GM12878 (cell line): Measurements from ENCODE around the gene VEGFB. TPM values are rescaled to one million over a fixed set of nuclear protein-coding genes. Genes with fewer than 3 reads are reported as not detected.
A peak's percentile ranks its signal among the peaks of the same experiment; 100 is the strongest.

Source experiments
- ATF7 ChIP-seq: fragments of 450-650 bp; IDR thresholded peaks from 2 replicates; pipeline ENCODE4 v1.6.1; 2016; ENCODE audit warnings: low read depth, mild to moderate bottlenecking
- BACH1 ChIP-seq: fragments of 450-650 bp; IDR thresholded peaks from 2 replicates; pipeline ENCODE4 v1.6.1; 2017; ENCODE audit warnings: mild to moderate bottlenecking, borderline replicate concordance
- CBX3 ChIP-seq: fragments of 200-600 bp; sonication (generic); IDR thresholded peaks from 2 replicates; pipeline ENCODE4 v1.6.1; 2016; ENCODE audit warnings: low read depth, borderline replicate concordance
- CTCF ChIP-seq, 3 experiments: IDR thresholded peaks in 2 of 3; conservative IDR thresholded peaks in 1 of 3; 2 replicates each; pipeline ENCODE4 v1.5.1; 2011; ENCODE audit warnings: low read depth in 3 of 3, low read length in 3 of 3, mild to moderate bottlenecking in 3 of 3, control low read depth in 2 of 3, moderate library complexity in 2 of 3, inconsistent platforms in 1 of 3, mixed read lengths in 1 of 3; ENCODE audit not compliant: control insufficient read depth in 2 of 3, insufficient read depth in 1 of 3; ENCODE audit errors: extremely low read depth in 1 of 3
- ESRRA ChIP-seq: IDR thresholded peaks from 2 replicates; pipeline ENCODE4 v1.6.1; 2012; ENCODE audit warnings: mild to moderate bottlenecking, low read length, improper control_type of control experiment
- EZH2 ChIP-seq: IDR thresholded peaks from 2 replicates; pipeline ENCODE4 v1.6.1; 2012; ENCODE audit warnings: low read depth, mild to moderate bottlenecking, control low read depth, inconsistent platforms, low read length, borderline replicate concordance; ENCODE audit not compliant: control insufficient read depth
- IKZF1 ChIP-seq: fragments of 450-650 bp; conservative IDR thresholded peaks from 2 replicates; pipeline ENCODE4 v1.6.1; 2017; ENCODE audit warnings: antibody characterized with exemption, mild to moderate bottlenecking
- IRF3 ChIP-seq: fragments of 450-650 bp; IDR thresholded peaks from 2 replicates; pipeline ENCODE4 v1.6.1; 2014; ENCODE audit warnings: mild to moderate bottlenecking
- IRF4 ChIP-seq: IDR thresholded peaks from 2 replicates; pipeline ENCODE4 v1.6.1; 2011; ENCODE audit warnings: low read depth, low read length
- MEF2A ChIP-seq: IDR thresholded peaks from 2 replicates; pipeline ENCODE4 v1.6.1; 2011; ENCODE audit warnings: low read depth, mild to moderate bottlenecking, low read length, moderate library complexity; ENCODE audit not compliant: insufficient read depth
- MXI1 ChIP-seq: fragments of 150-350 bp; IDR thresholded peaks from 2 replicates; pipeline ENCODE4 v1.6.1; 2011; ENCODE audit warnings: low read depth, mild to moderate bottlenecking, inconsistent platforms, low read length, improper control_type of control experiment
- MYB ChIP-seq: fragments of 150-350 bp; IDR thresholded peaks from 2 replicates; pipeline ENCODE4 v1.6.1; 2014; ENCODE audit warnings: mild to moderate bottlenecking, low read depth, low read length, borderline replicate concordance
- NFIC ChIP-seq: IDR thresholded peaks from 2 replicates; pipeline ENCODE4 v1.6.1; 2012; ENCODE audit warnings: low read depth, mild to moderate bottlenecking, inconsistent platforms, low read length, moderate library complexity
- NR2C2 ChIP-seq: IDR thresholded peaks from 2 replicates; pipeline ENCODE4 v1.6.1; 2011; ENCODE audit warnings: borderline replicate concordance, low read depth; ENCODE audit not compliant: control insufficient read depth, insufficient read length
- NRF1 ChIP-seq: conservative IDR thresholded peaks from 2 replicates; pipeline ENCODE4 v1.6.1; 2011; ENCODE audit warnings: mild to moderate bottlenecking, low read depth, low read length, improper control_type of control experiment
- PAX5 ChIP-seq: IDR thresholded peaks from 2 replicates; pipeline ENCODE4 v1.6.1; 2011; ENCODE audit warnings: low read depth, low read length, borderline replicate concordance
- SMAD5 ChIP-seq: IDR thresholded peaks from 2 replicates; pipeline ENCODE4 v1.6.1; 2016; ENCODE audit warnings: antibody characterized with exemption, low read depth
- SMC3 ChIP-seq: IDR thresholded peaks from 2 replicates; pipeline ENCODE4 v1.6.1; 2011; ENCODE audit warnings: low read length, improper control_type of control experiment, borderline replicate concordance
- SP1 ChIP-seq: IDR thresholded peaks from one replicate; pipeline ENCODE4 v1.6.1; 2011; ENCODE audit warnings: low read depth, low read length
- SRF ChIP-seq, 2 experiments: IDR thresholded peaks; 2 replicates each; pipeline ENCODE4 v1.6.1; 2011; ENCODE audit warnings: low read depth in 2 of 2, low read length in 2 of 2, mild to moderate bottlenecking in 1 of 2, moderate library complexity in 1 of 2
- SUPT20H ChIP-seq: IDR thresholded peaks from 2 replicates; pipeline ENCODE4 v1.6.1; 2011; ENCODE audit warnings: low read depth, mild to moderate bottlenecking, low read length, moderate library complexity, borderline replicate concordance; ENCODE audit not compliant: control insufficient read depth
- TBL1XR1 ChIP-seq: IDR thresholded peaks from 2 replicates; pipeline ENCODE4 v1.6.1; 2012; ENCODE audit warnings: low read depth, low read length, improper control_type of control experiment
- YY1 ChIP-seq: IDR thresholded peaks from 2 replicates; pipeline ENCODE4 v1.6.1; 2011; ENCODE audit warnings: low read depth, mild to moderate bottlenecking, low read length
- ZBED1 ChIP-seq: IDR thresholded peaks from 2 replicates; pipeline ENCODE4 v1.6.1; 2016; ENCODE audit warnings: borderline replicate concordance
- ZBTB33 ChIP-seq: fragments of 450-650 bp; IDR thresholded peaks from 2 replicates; pipeline ENCODE4 v1.6.1; 2017; ENCODE audit warnings: mild to moderate bottlenecking
- ZNF384 ChIP-seq: IDR thresholded peaks from 2 replicates; pipeline ENCODE4 v1.6.1; 2012; ENCODE audit warnings: low read depth, mild to moderate bottlenecking, low read length, improper control_type of control experiment, borderline replicate concordance
- ZSCAN29 ChIP-seq: fragments of 450-650 bp; IDR thresholded peaks from 2 replicates; pipeline ENCODE4 v1.6.1; 2017; ENCODE audit warnings: mild to moderate bottlenecking, moderate library complexity
- polyA plus RNA-seq, 11 experiments: library from polyadenylated mRNA; depleted of rRNA in 4 of 11; unstranded in 6 of 11; stranded (reverse) in 5 of 11; fragments of >200 nt; fragmentation: Nextera tagmentation in 4 of 11; fragmentation: Illumina TruSeq in 1 of 11; extraction: Ambion mirVana in 4 of 11; extraction: Trizol in 1 of 11; gene quantifications; 1 replicate in 1 of 11; 2 replicates in 10 of 11; pipeline versions ENCODE4 v1.2.1 to v1.2.3, GENCODE V29; 2011 to 2016; ENCODE audit warnings: inconsistent platforms in 2 of 11, missing spikeins in 2 of 11, low read depth in 1 of 11
- total RNA-seq, 4 experiments: library from RNA; depleted of rRNA in 3 of 4; stranded (reverse); fragments of >200 nt in 3 of 4; fragmentation: Illumina TruSeq in 1 of 4; extraction: Trizol in 1 of 4; gene quantifications; 2 replicates each; pipeline versions ENCODE4 v1.2.1 to v1.2.3, GENCODE V29; 2013 to 2021

The VEGFB gene
- total and polyA plus RNA-seq, 10 of the 15 experiments (the other 5 are each of a cell fraction or from before 2014, with no cell fraction given) = 7.0 to 75.8 (median 20.3) TPM

GRCh38 chr11:64207256-64208085 is 26.9 kb upstream of the VEGFB start (continued):
- TF ChIP-seq SUPT20H = no peak
- TF ChIP-seq CTCF (IDR thresholded peaks at IDR 0.05 in 2 of 3, conservative IDR thresholded peaks at IDR 0.05 in 1 of 3; ENCODE audit: control insufficient read depth in 2 of 3, extremely low read depth in 1 of 3, insufficient read depth in 1 of 3, low read depth in 3 of 3, low read length in 3 of 3) = no peak
- no peak for TF ChIP-seq NFIC
- TF ChIP-seq ESRRA = peak; percentile 48; the same call in 1 of the 2 replicates
- no peak for TF ChIP-seq EZH2
- no peak for TF ChIP-seq MYB
- peak; percentile 72 for TF ChIP-seq SP1
- TF ChIP-seq ZSCAN29 = no peak
- TF ChIP-seq YY1 = peak; percentile 85
- 0 out of 2 replicates have a peak, but pooled peaks have one; percentile 23 for TF ChIP-seq IRF4
- no peak for TF ChIP-seq ZBTB33
- TF ChIP-seq PAX5 = peak; percentile 62; the same call in 1 of the 2 replicates
- TF ChIP-seq ZBED1 = peak; percentile 65
- peak; percentile 70 for TF ChIP-seq SMAD5
- TF ChIP-seq IKZF1 = peak; percentile 67
- TF ChIP-seq TBL1XR1 = peak; percentile 44; the same call in 1 of the 2 replicates
- TF ChIP-seq CBX3 = no peak
- TF ChIP-seq ATF7 = peak; percentile 58
- no peak for TF ChIP-seq IRF3
- TF ChIP-seq NRF1 = no peak
- TF ChIP-seq NR2C2 = no peak
- peak; percentile 42; the same call in 1 of the 2 replicates for TF ChIP-seq BACH1
- no peak for TF ChIP-seq SRF (IDR thresholded peaks at IDR 0.05; ENCODE audit: low read depth in 2 of 2, low read length in 2 of 2)
- no peak for TF ChIP-seq SMC3
- 0 out of 2 replicates have a peak, but pooled peaks have one; percentile 4 for TF ChIP-seq MEF2A
- TF ChIP-seq ZNF384 = no peak
- TF ChIP-seq MXI1 = peak; percentile 74
